Astrocyte of the cerebellum (primary cell): ENCODE results near the gene GMPR.

Source experiments
- DNase-seq: peaks from one replicate; pipeline ENCODE4 v3.0.0-alpha.2; 2011; ENCODE audit warnings: low read depth
- H3K4me3 ChIP-seq: 2 replicates; pipeline ENCODE4 v1.5.1; 2011; ENCODE audit warnings: mild to moderate bottlenecking, low read depth, low read length, moderate library complexity
- CTCF ChIP-seq: IDR thresholded peaks from 2 replicates; pipeline ENCODE4 v1.5.1; 2012; ENCODE audit warnings: low read length, low read depth, moderate library complexity, mild to moderate bottlenecking; ENCODE audit errors: missing control alignments
- in situ Hi-C: cut with HindIII; loops from 2 replicates; pipeline ENCODE4 v1.10.0; 2017; ENCODE audit warnings: low sequenced_read_pairs

GMPR gene

GRCh38 chr6:16244446-16244845 is 6.1 kb downstream of the GMPR start:
- no peak for DNase-seq
- in situ Hi-C loops, result no loop called here
- no peak for TF ChIP-seq CTCF
- no peak overlapping the region for H3K4me3 ChIP-seq

- DNase-seq, result peak; percentile 78
- no peak for TF ChIP-seq CTCF
- H3K4me3 ChIP-seq, result no peak overlapping the region
- in situ Hi-C loops, result no loop called here
Measured at GRCh38 chr6:16244869-16245451, 6.6 kb downstream of the GMPR start.

GRCh38 chr6:16248271-16248853 is 10.0 kb downstream of the GMPR start:
- no peak for DNase-seq
- in situ Hi-C loops, result no loop called here
- H3K4me3 ChIP-seq, result no peak overlapping the region
- TF ChIP-seq CTCF, result no peak

- no peak for TF ChIP-seq CTCF
- DNase-seq, result peak; percentile 75
- H3K4me3 ChIP-seq, result no peak overlapping the region
- in situ Hi-C loops, result no loop called here
Measured at GRCh38 chr6:16249971-16250370, 11.6 kb downstream of the GMPR start.

- no peak for TF ChIP-seq CTCF
- H3K4me3 ChIP-seq, result no peak overlapping the region
- in situ Hi-C loops, result no loop called here
- no peak for DNase-seq
Measured at GRCh38 chr6:16251706-16252105, 13.3 kb downstream of the GMPR start.

- TF ChIP-seq CTCF, result no peak
- H3K4me3 ChIP-seq, result no peak overlapping the region
- DNase-seq, result no peak
- in situ Hi-C loops, result no loop called here
Measured at GRCh38 chr6:16252686-16253299, 14.4 kb downstream of the GMPR start.
